ENCODE data around the gene MAB21L3.

DNA sequence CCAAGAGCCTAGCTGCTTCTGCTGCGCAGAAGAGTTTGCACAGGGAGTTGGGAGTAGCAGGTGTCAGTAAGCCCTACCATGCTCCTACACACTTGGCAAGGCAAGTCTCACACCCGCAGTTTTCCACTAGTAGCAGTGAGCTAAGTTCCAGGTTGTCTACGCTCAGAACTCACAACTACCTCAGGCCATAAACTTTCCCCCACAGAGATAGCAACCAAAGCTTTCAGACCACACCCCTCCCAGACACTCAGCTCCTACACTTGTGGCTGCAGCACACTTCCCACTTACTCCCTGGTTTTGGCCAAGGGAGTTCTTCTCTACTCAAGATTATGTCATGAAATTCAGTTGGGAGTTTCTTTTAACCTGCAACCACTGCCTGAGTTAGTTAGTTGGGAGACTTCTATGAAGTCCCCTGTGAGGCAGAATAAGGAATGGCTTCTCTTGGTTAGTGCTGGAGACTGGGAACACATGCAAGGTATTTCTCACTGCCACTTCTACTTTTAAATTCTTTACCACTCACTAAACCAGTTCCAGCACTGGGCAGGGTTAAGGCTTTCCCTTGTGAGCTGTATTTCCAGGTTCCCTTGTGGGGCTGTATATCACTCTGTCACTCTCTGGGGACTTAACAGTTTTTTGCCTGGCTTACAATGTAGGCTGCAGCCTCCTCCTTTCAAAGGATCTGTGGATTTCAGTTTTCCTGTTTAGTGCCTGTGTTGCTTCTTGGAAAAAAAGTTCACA lies 18.3 kb upstream of the MAB21L3 start:
- TF ChIP-seq POLR2A (IDR thresholded peaks at IDR 0.05; ENCODE audit: low read length) (no peak), GATA1 (IDR thresholded peaks at IDR 0.05; ENCODE audit: low read depth, low read length) (no peak)
